Body of pancreas (tissue), 4 donors: ENCODE measurements around the gene SCN2B. TPM values are rescaled to one million over a fixed set of nuclear protein-coding genes. Genes with fewer than 3 reads are reported as not detected.

Source experiments
- ATAC-seq: fragments of 150-250 bp; one replicate; pipeline ENCODE4 v1.9.1; 2016
- DNase-seq, 4 donors: peaks; one replicate each; pipeline ENCODE4 v3.0.0-alpha.2; 2019
- H3K27ac ChIP-seq, 4 donors: fragments of 200-600 bp; sonication (generic); 1 replicate in 3 of 4; 2 replicates in 1 of 4; pipeline versions ENCODE4 v1.5.1 to v1.6.1; 2016 to 2019; ENCODE audit warnings: mild to moderate bottlenecking in 1 of 4, mixed read lengths in 1 of 4, moderate library complexity in 1 of 4
- H3K27me3 ChIP-seq, 2 donors: fragments of 200-600 bp; sonication (generic); one replicate each; pipeline ENCODE4 v1.6.0; 2016; ENCODE audit warnings: mild to moderate bottlenecking in 1 of 2
- H3K36me3 ChIP-seq, 2 donors: fragments of 200-600 bp; sonication (generic); replicated peaks in 1 of 2; 2 replicates each; pipeline ENCODE4 v1.5.1; 2016; ENCODE audit warnings: low read depth in 2 of 2; ENCODE audit not compliant: insufficient read depth in 1 of 2
- H3K4me1 ChIP-seq: fragments of 200-600 bp; sonication (generic); one replicate; pipeline ENCODE4 v1.6.0; 2016
- H3K4me3 ChIP-seq, 2 donors: fragments of 200-600 bp; sonication (generic); 1 replicate in 1 of 2; 2 replicates in 1 of 2; pipeline ENCODE4 v1.5.1; 2016 to 2019
- H3K9me3 ChIP-seq, 3 donors: fragments of 200-600 bp; sonication (generic); 1 replicate in 2 of 3; 2 replicates in 1 of 3; pipeline ENCODE4 v1.5.1; 2016
- CTCF ChIP-seq, 7 experiments: fragments of 450-650 bp in 4 of 7; fragments of 200-600 bp in 3 of 7; sonication (generic) in 3 of 7; IDR thresholded peaks; one replicate each; pipeline ENCODE4 v1.5.1; 2016 to 2019; ENCODE audit warnings: antibody characterized with exemption in 7 of 7
- POLR2A ChIP-seq, 3 donors: fragments of 450-650 bp; IDR thresholded peaks; one replicate each; pipeline ENCODE4 v1.6.1; 2016; ENCODE audit warnings: antibody characterized with exemption in 3 of 3, mild to moderate bottlenecking in 2 of 3
- whole genome bisulfite sequencing, 2 donors: methylation state at CpG; one replicate each; pipeline ENCODE4 v1.1.5; 2017; 5-methylcytosine and 5-hydroxymethylcytosine counted together
- intact Hi-C: fragments of 100-400 bp; cut with DNase I; formaldehyde crosslinking; loops from one replicate; pipeline ENCODE4 v1.15.1; 2023
- total RNA-seq, 2 donors: library from RNA; depleted of rRNA; stranded (reverse); fragments of >200 nt; gene quantifications; one replicate each; pipeline ENCODE4 v1.1.0, GENCODE V29; 2016

SCN2B gene
- total RNA-seq, 2 donors from 2014 or later: under 0.01 TPM; not detected in 1

GRCh38 chr11:118132385-118133151 lies 43.9 kb downstream of the SCN2B start:
- TF ChIP-seq POLR2A (IDR thresholded peaks at IDR 0.05) (no peak), CTCF (IDR thresholded peaks at IDR 0.05) (no peak)
- Histone ChIP-seq H3K4me3 (no peak overlapping the region), H3K9me3 (no peaks in the 10 kb centered on the region), H3K27ac (no peak overlapping the region), H3K27me3 (no peaks in the 10 kb centered on the region), H3K4me1 (no peaks in the 10 kb centered on the region), H3K36me3 (no peaks in the 10 kb centered on the region)
- intact Hi-C loops: no loop called here
- ATAC-seq: no peak
- DNase-seq: peak in 1 of 4 donors; percentile 40
- WGBS, 2 donors: 61 to 63% methylated on average over 15 of the region's 15 CpGs

- no peaks in the 10 kb centered on the region for H3K4me1 ChIP-seq
- H3K36me3 ChIP-seq: no peaks in the 10 kb centered on the region
- intact Hi-C loops: no loop called here
- H3K4me3 ChIP-seq: no peak overlapping the region
- DNase-seq: no peak
- no peak overlapping the region for H3K27ac ChIP-seq
- 62 to 72% methylated on average over 6 of the region's 6 CpGs for WGBS, 2 donors
- ATAC-seq: no peak
- no peaks in the 10 kb centered on the region for H3K27me3 ChIP-seq
- TF ChIP-seq POLR2A (IDR thresholded peaks at IDR 0.05): no peak
- no peak for TF ChIP-seq CTCF (IDR thresholded peaks at IDR 0.05)
- no peaks in the 10 kb centered on the region for H3K9me3 ChIP-seq
Measured at GRCh38 chr11:118129471-118130172, 46.8 kb downstream of the SCN2B start.

- DNase-seq (no peak), ATAC-seq (no peak)
- WGBS, 2 donors: 63 to 64% methylated on average over 11 of the region's 11 CpGs
- Histone ChIP-seq H3K4me1 (no peaks in the 10 kb centered on the region), H3K27me3 (no peaks in the 10 kb centered on the region), H3K9me3 (no peaks in the 10 kb centered on the region), H3K4me3 (no peak overlapping the region), H3K27ac (no peak overlapping the region), H3K36me3 (no peaks in the 10 kb centered on the region)
- no peak for TF ChIP-seq CTCF (IDR thresholded peaks at IDR 0.05)
- no peak for TF ChIP-seq POLR2A (IDR thresholded peaks at IDR 0.05)
- intact Hi-C loops: no loop called here
Measured at GRCh38 chr11:118128721-118129470, 47.5 kb downstream of the SCN2B start.

GRCh38 chr11:118128310-118128709 lies 48.1 kb downstream of the SCN2B start:
- 37% methylated on average over 4 of the region's 4 CpGs for WGBS, 2 donors
- no peak overlapping the region for H3K4me3 ChIP-seq
- H3K27ac ChIP-seq: no peak overlapping the region
- DNase-seq: no peak
- no peaks in the 10 kb centered on the region for H3K27me3 ChIP-seq
- no peaks in the 10 kb centered on the region for H3K36me3 ChIP-seq
- TF ChIP-seq POLR2A (IDR thresholded peaks at IDR 0.05) (no peak), CTCF (IDR thresholded peaks at IDR 0.05) (no peak)
- ATAC-seq: no peak
- intact Hi-C loops: no loop called here
- no peaks in the 10 kb centered on the region for H3K9me3 ChIP-seq
- H3K4me1 ChIP-seq: no peaks in the 10 kb centered on the region
